ENCODE results near the gene SLC25A2. TPM values are rescaled to one million over a fixed set of nuclear protein-coding genes. Genes with fewer than 3 reads are reported as not detected.

Gene SLC25A2
- total RNA-seq, 1 experiment from 2014 or later = 0.11 TPM

- peaks cover 63% of the 10 kb centered on the region for H3K9me3 ChIP-seq (replicated peaks)
- peak in 1 of 2 experiments; percentile 19 for DNase-seq (ENCODE audit: low read depth in 1 of 2, low spot score in 2 of 2)
- H3K27me3 ChIP-seq (replicated peaks) = no peaks in the 10 kb centered on the region
These were observed 43.2 kb downstream of the SLC25A2 start for GRCh38 chr5:141260458-141261237.

GRCh38 chr5:141258948-141259347 lies 44.9 kb downstream of the SLC25A2 start:
- Histone ChIP-seq H3K27me3 (replicated peaks) (no peaks in the 10 kb centered on the region), H3K9me3 (replicated peaks) (peaks cover 58% of the 10 kb centered on the region), H3K36me3 (no peaks in the 10 kb centered on the region), H3K4me1 (replicated peaks) (no peaks in the 10 kb centered on the region), H3K27ac (no peak overlapping the region), H3K4me3 (no peak overlapping the region)
- no peak for DNase-seq (ENCODE audit: low read depth in 1 of 2, low spot score in 2 of 2)

More at GRCh38 chr5:141260458-141261237, 43.2 kb downstream of the SLC25A2 start:
- H3K4me3 ChIP-seq = no peak overlapping the region
- H3K27ac ChIP-seq = no peak overlapping the region
- no peaks in the 10 kb centered on the region for H3K36me3 ChIP-seq
- H3K4me1 ChIP-seq (replicated peaks) = no peaks in the 10 kb centered on the region

- Histone ChIP-seq H3K27ac (no peak overlapping the region), H3K9me3 (replicated peaks) (peaks cover 57% of the 10 kb centered on the region), H3K36me3 (no peaks in the 10 kb centered on the region), H3K4me1 (replicated peaks) (no peaks in the 10 kb centered on the region), H3K4me3 (no peak overlapping the region), H3K27me3 (replicated peaks) (no peaks in the 10 kb centered on the region)
- DNase-seq (ENCODE audit: low read depth in 1 of 2, low spot score in 2 of 2) = no peak
These were observed 45.4 kb downstream of the SLC25A2 start for GRCh38 chr5:141258464-141258863.

Other genes starting within 250 kb of the SLC25A2 start
- 5.4 and 7.6 TPM in 2 replicates for gene PCDHB2, start 209.4 kb downstream of the SLC25A2 start, total RNA-seq (2014; rRNA removed; shearing (Covaris generic))
- gene PCDHB3, start 203.6 kb downstream of the SLC25A2 start, total RNA-seq (2014; rRNA removed; shearing (Covaris generic)) = 0.37 and 1.2 TPM in 2 replicates
- 0.32 TPM in 1 of 2 replicates, not detected in the other for gene PCDHB4, start 182.2 kb downstream of the SLC25A2 start, total RNA-seq (2014; rRNA removed; shearing (Covaris generic))
- gene PCDHB5, start 168.8 kb downstream of the SLC25A2 start, total RNA-seq (2014; rRNA removed; shearing (Covaris generic)) = 25.2 and 27.3 TPM in 2 replicates
- gene PCDHB6, start 154.0 kb downstream of the SLC25A2 start, total RNA-seq (2014; rRNA removed; shearing (Covaris generic)) = 0.29 and 0.50 TPM in 2 replicates
- gene PCDHB7, start 131.4 kb downstream of the SLC25A2 start, total RNA-seq (2014; rRNA removed; shearing (Covaris generic)) = 0.85 and 0.87 TPM in 2 replicates
- 0.75 and 1.8 TPM in 2 replicates for gene PCDHB8, start 126.3 kb downstream of the SLC25A2 start, total RNA-seq (2014; rRNA removed; shearing (Covaris generic))
- 11.9 and 16.3 TPM in 2 replicates for gene PCDHB16, start 121.7 kb downstream of the SLC25A2 start, total RNA-seq (2014; rRNA removed; shearing (Covaris generic))
- 2.7 and 3.8 TPM in 2 replicates for gene PCDHB9, start 116.9 kb downstream of the SLC25A2 start, total RNA-seq (2014; rRNA removed; shearing (Covaris generic))
- 3.3 and 4.7 TPM in 2 replicates for gene PCDHB10, start 111.7 kb downstream of the SLC25A2 start, total RNA-seq (2014; rRNA removed; shearing (Covaris generic))
- 0.34 TPM in 1 of 2 replicates, not detected in the other for gene PCDHB11, start 104.4 kb downstream of the SLC25A2 start, total RNA-seq (2014; rRNA removed; shearing (Covaris generic))
- gene PCDHB12, start 95.3 kb downstream of the SLC25A2 start, total RNA-seq (2014; rRNA removed; shearing (Covaris generic)) = 1.8 and 6.2 TPM in 2 replicates
- 1.3 and 1.7 TPM in 2 replicates for gene PCDHB13, start 90.1 kb downstream of the SLC25A2 start, total RNA-seq (2014; rRNA removed; shearing (Covaris generic))
- 18.6 and 28.4 TPM in 2 replicates for gene PCDHB14, start 80.7 kb downstream of the SLC25A2 start, total RNA-seq (2014; rRNA removed; shearing (Covaris generic))
- 0.74 and 1.0 TPM in 2 replicates for gene PCDHB15, start 58.7 kb downstream of the SLC25A2 start, total RNA-seq (2014; rRNA removed; shearing (Covaris generic))
- 147 and 154 TPM in 2 replicates for gene TAF7, start 16.7 kb upstream of the SLC25A2 start, total RNA-seq (2014; rRNA removed; shearing (Covaris generic))
- gene PCDHGA1, start 26.5 kb upstream of the SLC25A2 start, total RNA-seq (2014; rRNA removed; shearing (Covaris generic)) = 2.2 and 3.1 TPM in 2 replicates
- 1.2 and 2.1 TPM in 2 replicates for gene PCDHGA2, start 34.7 kb upstream of the SLC25A2 start, total RNA-seq (2014; rRNA removed; shearing (Covaris generic))
- gene PCDHGA3, start 39.8 kb upstream of the SLC25A2 start, total RNA-seq (2014; rRNA removed; shearing (Covaris generic)) = 0.26 TPM in 1 of 2 replicates, not detected in the other
- gene PCDHGB1, start 46.0 kb upstream of the SLC25A2 start, total RNA-seq (2014; rRNA removed; shearing (Covaris generic)) = 0.79 TPM in 1 of 2 replicates, not detected in the other
- 1.2 and 1.7 TPM in 2 replicates for gene PCDHGA4, start 51.0 kb upstream of the SLC25A2 start, total RNA-seq (2014; rRNA removed; shearing (Covaris generic))
- gene PCDHGB2, start 55.9 kb upstream of the SLC25A2 start, total RNA-seq (2014; rRNA removed; shearing (Covaris generic)) = 3.8 TPM in 1 of 2 replicates, not detected in the other
- 0.76 and 1.8 TPM in 2 replicates for gene PCDHGA5, start 60.1 kb upstream of the SLC25A2 start, total RNA-seq (2014; rRNA removed; shearing (Covaris generic))
- 1.1 TPM in 1 of 2 replicates, not detected in the other for gene PCDHGB3, start 66.2 kb upstream of the SLC25A2 start, total RNA-seq (2014; rRNA removed; shearing (Covaris generic))
- gene PCDHGA6, start 69.8 kb upstream of the SLC25A2 start, total RNA-seq (2014; rRNA removed; shearing (Covaris generic)) = 0.38 and 1.4 TPM in 2 replicates
- 0.82 and 0.91 TPM in 2 replicates for gene PCDHGA7, start 78.7 kb upstream of the SLC25A2 start, total RNA-seq (2014; rRNA removed; shearing (Covaris generic))
- 0.09 and 0.18 TPM in 2 replicates for gene PCDHGB4, start 83.6 kb upstream of the SLC25A2 start, total RNA-seq (2014; rRNA removed; shearing (Covaris generic))
- gene PCDHGA8, start 88.6 kb upstream of the SLC25A2 start, total RNA-seq (2014; rRNA removed; shearing (Covaris generic)) = 0.32 and 1.1 TPM in 2 replicates
- gene PCDHGB5, start 93.9 kb upstream of the SLC25A2 start, total RNA-seq (2014; rRNA removed; shearing (Covaris generic)) = 1.1 and 3.6 TPM in 2 replicates
- 0.55 TPM in 1 of 2 replicates, not detected in the other for gene PCDHGA9, start 98.7 kb upstream of the SLC25A2 start, total RNA-seq (2014; rRNA removed; shearing (Covaris generic))
- 1.2 and 1.3 TPM in 2 replicates for gene PCDHGB6, start 104.0 kb upstream of the SLC25A2 start, total RNA-seq (2014; rRNA removed; shearing (Covaris generic))
- 1.2 and 2.9 TPM in 2 replicates for gene PCDHGA10, start 108.9 kb upstream of the SLC25A2 start, total RNA-seq (2014; rRNA removed; shearing (Covaris generic))
- gene PCDHGB7, start 113.6 kb upstream of the SLC25A2 start, total RNA-seq (2014; rRNA removed; shearing (Covaris generic)) = 1.8 and 2.6 TPM in 2 replicates
- 0.22 and 0.32 TPM in 2 replicates for gene PCDHGA11, start 117.0 kb upstream of the SLC25A2 start, total RNA-seq (2014; rRNA removed; shearing (Covaris generic))
- 0.34 TPM in 1 of 2 replicates, not detected in the other for gene PCDHGA12, start 126.5 kb upstream of the SLC25A2 start, total RNA-seq (2014; rRNA removed; shearing (Covaris generic))
- 45.5 and 57.8 TPM in 2 replicates for gene PCDHGC3, start 171.9 kb upstream of the SLC25A2 start, total RNA-seq (2014; rRNA removed; shearing (Covaris generic))
- gene PCDHGC4, start 181.0 kb upstream of the SLC25A2 start, total RNA-seq (2014; rRNA removed; shearing (Covaris generic)) = 0.22 and 0.39 TPM in 2 replicates
- 0.21 TPM in 1 of 2 replicates, not detected in the other for gene PCDHGC5, start 185.0 kb upstream of the SLC25A2 start, total RNA-seq (2014; rRNA removed; shearing (Covaris generic))